ENCODE data around the gene PRRC2B.

Gene PRRC2B

DNA sequence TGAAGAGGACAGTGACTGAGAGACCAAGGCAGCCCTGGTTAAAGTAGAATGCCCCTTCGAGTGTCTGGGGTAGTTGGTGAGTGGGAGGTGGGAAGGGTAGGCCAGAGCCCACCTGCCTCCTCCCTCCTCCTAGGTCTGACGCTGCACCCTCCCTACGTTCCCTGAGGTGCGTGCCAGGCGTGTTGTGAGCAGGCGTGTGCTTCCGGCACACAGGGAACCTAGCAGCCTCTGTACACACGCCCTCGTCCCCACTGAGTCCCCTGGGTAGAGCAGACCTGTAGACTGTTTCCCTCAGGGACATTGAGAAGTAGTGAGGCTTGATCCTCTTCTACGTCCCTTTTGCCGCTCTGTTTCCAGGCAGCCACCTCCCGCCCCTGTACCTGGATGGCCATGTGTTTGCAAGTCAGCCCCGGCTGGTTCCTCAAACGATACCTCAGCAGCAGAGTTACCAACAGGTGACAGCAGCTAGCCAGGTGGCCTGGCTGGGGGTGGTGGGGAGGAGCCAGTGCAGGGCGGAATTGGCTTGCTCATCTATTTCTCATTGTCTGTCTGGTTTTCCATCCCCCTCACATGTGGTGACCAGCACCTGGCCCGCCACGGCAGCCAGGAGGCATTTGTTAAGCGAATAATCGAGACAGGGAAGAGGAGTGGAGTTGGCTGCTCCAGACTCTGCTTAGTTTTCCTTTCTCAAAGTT lies 92.0 kb downstream of the PRRC2B start:
- FAIRE-seq (no peak), DNase-seq (ENCODE audit: insufficient read length, low spot score) (no peak)
- TF ChIP-seq SPI1 (IDR thresholded peaks at IDR 0.05; ENCODE audit: low read depth, low read length) (no peak), TAF1 (IDR thresholded peaks at IDR 0.05; ENCODE audit: low read depth, low read length) (no peak), POLR2A (IDR thresholded peaks at IDR 0.05; ENCODE audit: low read depth, low read length) (no peak), POLR2AphosphoS5 (IDR thresholded peaks at IDR 0.05; ENCODE audit: low read depth, low read length) (no peak), POU2F2 (IDR thresholded peaks at IDR 0.05; ENCODE audit: low read depth, low read length) (no peak), PAX5 (IDR thresholded peaks at IDR 0.05; ENCODE audit: insufficient read depth, low read length, severe bottlenecking) (no peak)

DNA sequence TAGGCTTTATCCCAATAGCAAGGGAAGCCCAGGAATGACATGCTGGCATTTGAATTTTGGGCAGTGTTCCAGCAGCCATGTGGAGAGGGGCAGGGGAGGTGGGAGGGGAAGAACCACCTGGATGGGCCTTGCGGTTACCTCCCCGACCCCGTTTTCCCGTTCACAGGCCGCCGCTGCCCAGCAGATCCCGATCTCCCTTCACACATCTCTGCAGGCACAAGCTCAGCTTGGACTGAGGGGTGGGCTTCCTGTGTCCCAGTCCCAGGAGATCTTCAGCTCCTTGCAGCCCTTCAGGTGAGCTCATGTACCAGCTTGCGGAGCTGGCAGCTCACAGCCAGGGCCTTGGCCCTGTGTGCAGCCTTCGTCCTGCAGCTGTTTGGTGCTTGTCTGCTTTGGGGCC lies 93.1 kb downstream of the PRRC2B start:
- no peak for FAIRE-seq
- TF ChIP-seq SPI1 (IDR thresholded peaks at IDR 0.05; ENCODE audit: low read depth, low read length) (no peak), POLR2A (IDR thresholded peaks at IDR 0.05; ENCODE audit: low read depth, low read length) (no peak), POU2F2 (IDR thresholded peaks at IDR 0.05; ENCODE audit: low read depth, low read length) (no peak), PAX5 (IDR thresholded peaks at IDR 0.05; ENCODE audit: insufficient read depth, low read length, severe bottlenecking) (no peak), POLR2AphosphoS5 (IDR thresholded peaks at IDR 0.05; ENCODE audit: low read depth, low read length) (no peak), TAF1 (IDR thresholded peaks at IDR 0.05; ENCODE audit: low read depth, low read length) (no peak)
- DNase-seq (ENCODE audit: insufficient read length, low spot score) = no peak

DNA sequence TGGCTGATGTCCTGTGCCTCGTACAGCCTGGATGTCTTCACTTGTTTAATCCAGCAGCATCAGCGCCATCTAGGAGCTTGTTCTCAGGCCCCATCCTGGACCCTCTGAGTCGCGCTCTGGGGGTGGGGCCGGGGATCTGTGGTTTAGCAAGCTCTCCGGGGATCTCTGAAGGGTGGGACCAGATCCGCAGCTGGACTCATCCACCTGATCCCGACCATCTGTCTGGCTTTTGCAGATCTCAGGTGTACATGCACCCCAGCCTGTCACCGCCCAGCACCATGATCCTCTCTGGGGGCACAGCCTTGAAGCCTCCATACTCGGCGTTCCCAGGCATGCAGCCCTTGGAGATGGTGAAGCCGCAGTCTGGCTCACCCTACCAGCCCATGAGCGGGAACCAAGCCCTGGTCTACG lies 93.7 kb downstream of the PRRC2B start:
- FAIRE-seq = no peak
- no peak for DNase-seq (ENCODE audit: insufficient read length, low spot score)
- no peak for TF ChIP-seq SPI1 (IDR thresholded peaks at IDR 0.05; ENCODE audit: low read depth, low read length)
- no peak for TF ChIP-seq POU2F2 (IDR thresholded peaks at IDR 0.05; ENCODE audit: low read depth, low read length)
- TF ChIP-seq POLR2A (IDR thresholded peaks at IDR 0.05; ENCODE audit: low read depth, low read length) = no peak
- no peak for TF ChIP-seq PAX5 (IDR thresholded peaks at IDR 0.05; ENCODE audit: insufficient read depth, low read length, severe bottlenecking)
- no peak for TF ChIP-seq TAF1 (IDR thresholded peaks at IDR 0.05; ENCODE audit: low read depth, low read length)
- no peak for TF ChIP-seq POLR2AphosphoS5 (IDR thresholded peaks at IDR 0.05; ENCODE audit: low read depth, low read length)

DNA sequence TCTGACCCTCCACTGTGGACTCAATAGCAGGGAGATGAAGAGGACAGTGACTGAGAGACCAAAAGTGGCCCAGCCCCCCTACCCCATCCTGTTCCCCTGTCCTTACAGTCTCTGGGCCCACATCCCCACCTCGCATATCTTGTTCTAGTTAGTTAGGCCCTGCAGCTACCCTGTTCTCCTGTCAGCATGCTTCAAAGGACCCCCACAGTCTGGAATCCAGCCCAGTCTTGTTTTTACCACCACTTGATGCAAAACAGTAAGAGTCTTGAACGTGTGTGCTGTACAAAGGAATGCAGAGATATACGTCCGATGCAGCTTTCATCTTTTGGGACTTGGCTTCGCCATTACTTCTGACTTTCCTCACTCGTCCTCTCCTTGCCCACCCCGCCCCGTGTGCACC lies 96.6 kb downstream of the PRRC2B start:
- FAIRE-seq (no peak), DNase-seq (ENCODE audit: insufficient read length, low spot score) (no peak)
- TF ChIP-seq SPI1 (IDR thresholded peaks at IDR 0.05; ENCODE audit: low read depth, low read length) (no peak), POLR2A (IDR thresholded peaks at IDR 0.05; ENCODE audit: low read depth, low read length) (no peak), POLR2AphosphoS5 (IDR thresholded peaks at IDR 0.05; ENCODE audit: low read depth, low read length) (no peak), TAF1 (IDR thresholded peaks at IDR 0.05; ENCODE audit: low read depth, low read length) (no peak)

DNA sequence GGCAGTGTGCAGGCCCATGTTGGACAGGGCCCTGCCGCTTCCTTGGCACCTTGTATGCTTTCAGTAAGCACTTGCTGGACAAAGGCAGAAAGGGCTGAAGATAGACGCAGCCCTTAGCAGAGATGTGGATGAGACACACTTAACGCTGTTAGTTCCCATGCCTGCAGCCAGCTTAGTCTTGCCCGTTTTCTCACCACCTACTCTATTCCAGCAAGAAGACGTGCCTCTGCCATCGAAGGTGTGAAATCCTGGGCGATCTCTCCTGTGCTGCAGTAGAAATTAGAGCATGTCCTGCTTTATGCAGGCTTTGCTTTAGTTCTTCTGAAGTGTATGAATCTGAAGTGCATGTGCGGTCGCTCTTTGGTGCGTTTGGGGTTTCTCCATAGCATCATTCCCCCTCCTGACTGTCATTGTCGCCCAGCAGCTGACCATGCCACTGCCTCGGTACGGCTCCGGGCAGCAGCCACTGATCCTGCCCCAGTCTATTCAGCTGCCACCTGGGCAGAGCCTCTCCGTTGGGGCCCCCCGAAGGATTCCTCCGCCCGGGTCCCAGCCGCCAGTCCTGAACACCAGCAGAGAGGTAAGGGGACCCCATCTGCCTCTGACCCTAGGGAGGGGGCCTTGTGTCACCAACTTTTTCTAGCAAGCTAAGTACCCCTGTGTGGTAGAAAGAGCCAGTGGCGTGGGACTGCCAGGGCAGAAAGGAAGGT lies 97.3 kb downstream of the PRRC2B start:
- TF ChIP-seq SPI1 (IDR thresholded peaks at IDR 0.05; ENCODE audit: low read depth, low read length) = no peak
- TF ChIP-seq TAF1 (IDR thresholded peaks at IDR 0.05; ENCODE audit: low read depth, low read length) = no peak
- no peak for TF ChIP-seq POLR2A (IDR thresholded peaks at IDR 0.05; ENCODE audit: low read depth, low read length)
- TF ChIP-seq POLR2AphosphoS5 (IDR thresholded peaks at IDR 0.05; ENCODE audit: low read depth, low read length) = no peak
- TF ChIP-seq POU2F2 (IDR thresholded peaks at IDR 0.05; ENCODE audit: low read depth, low read length) = no peak
- no peak for TF ChIP-seq PAX5 (IDR thresholded peaks at IDR 0.05; ENCODE audit: insufficient read depth, low read length, severe bottlenecking)
- DNase-seq (ENCODE audit: insufficient read length, low spot score) (no peak), FAIRE-seq (no peak)

DNA sequence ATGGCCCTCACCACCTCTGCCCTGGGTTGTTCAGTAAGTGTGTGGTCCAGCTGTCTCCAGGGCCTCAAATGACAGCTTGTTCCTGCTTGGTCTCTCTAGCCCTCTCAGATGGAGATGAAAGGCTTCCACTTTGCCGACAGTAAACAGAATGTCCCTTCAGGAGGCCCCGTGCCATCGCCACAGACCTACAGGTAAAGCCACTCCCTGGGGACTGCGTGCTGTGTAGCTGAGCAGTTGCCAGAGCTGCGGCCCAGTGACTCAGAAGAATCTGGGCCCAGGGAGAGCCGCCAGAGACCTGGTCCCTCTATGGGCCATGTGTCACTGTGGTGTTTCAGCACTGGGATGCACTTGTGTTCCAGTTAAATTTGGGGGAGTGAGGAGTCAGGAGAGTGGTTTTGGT lies 98.2 kb downstream of the PRRC2B start:
- FAIRE-seq = no peak
- no peak for DNase-seq (ENCODE audit: insufficient read length, low spot score)
- TF ChIP-seq PAX5 (IDR thresholded peaks at IDR 0.05; ENCODE audit: insufficient read depth, low read length, severe bottlenecking) = no peak

DNA sequence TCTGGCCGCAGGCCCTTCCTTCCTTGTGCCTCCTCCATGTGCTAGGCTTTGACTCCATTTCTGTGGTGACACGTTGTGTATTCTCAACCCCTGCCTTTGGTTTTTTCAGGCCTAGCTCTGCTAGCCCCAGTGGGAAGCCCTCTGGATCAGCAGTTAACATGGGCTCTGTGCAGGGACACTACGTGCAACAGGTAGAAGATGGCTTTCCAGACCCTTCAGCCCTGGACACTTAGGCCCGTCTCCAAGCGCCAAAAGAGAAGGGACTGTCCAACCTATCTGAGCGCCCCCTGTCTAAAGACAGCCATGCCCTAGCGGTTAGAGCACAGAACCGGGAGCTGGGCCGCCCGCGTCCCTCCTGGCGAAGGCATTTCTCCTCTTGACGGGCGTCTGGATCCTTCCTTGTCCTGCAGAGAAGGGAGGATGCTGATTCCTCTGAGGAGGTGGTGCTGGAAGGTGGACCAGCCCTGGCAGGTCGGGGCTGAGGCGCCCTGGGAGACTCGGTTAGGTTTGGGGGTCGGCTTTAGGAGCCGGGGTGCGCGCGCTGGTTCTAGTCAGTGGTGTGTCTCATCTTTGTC lies 100.5 kb downstream of the PRRC2B start:
- no peak for DNase-seq (ENCODE audit: insufficient read length, low spot score)
- TF ChIP-seq POLR2A (IDR thresholded peaks at IDR 0.05; ENCODE audit: low read depth, low read length) = no peak
- no peak for TF ChIP-seq POLR2AphosphoS5 (IDR thresholded peaks at IDR 0.05; ENCODE audit: low read depth, low read length)
- TF ChIP-seq POU2F2 (IDR thresholded peaks at IDR 0.05; ENCODE audit: low read depth, low read length) = no peak
- no peak for TF ChIP-seq TAF1 (IDR thresholded peaks at IDR 0.05; ENCODE audit: low read depth, low read length)
- TF ChIP-seq PAX5 (IDR thresholded peaks at IDR 0.05; ENCODE audit: insufficient read depth, low read length, severe bottlenecking) = no peak
- no peak for TF ChIP-seq SPI1 (IDR thresholded peaks at IDR 0.05; ENCODE audit: low read depth, low read length)
- no peak for FAIRE-seq

DNA sequence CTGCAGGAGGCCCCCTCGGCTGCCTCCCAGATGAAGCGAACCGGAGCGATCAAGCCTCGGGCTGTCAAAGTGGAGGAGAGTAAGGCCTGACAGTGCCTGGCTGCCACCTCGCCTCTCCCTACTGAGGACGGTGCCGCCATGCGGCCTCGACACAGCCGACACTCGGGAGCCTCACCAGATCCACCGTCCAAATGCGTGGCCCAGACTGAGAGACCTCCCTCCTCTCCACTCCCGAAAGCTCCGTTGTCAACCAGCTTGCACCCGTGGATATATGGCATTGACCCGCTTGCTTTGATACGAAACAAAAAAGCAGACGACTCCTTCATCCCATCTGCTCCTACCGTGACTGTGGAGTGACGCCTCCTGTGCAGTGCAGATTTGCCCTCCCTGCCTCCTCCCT lies 101.9 kb downstream of the PRRC2B start:
- no peak for DNase-seq (ENCODE audit: insufficient read length, low spot score)
- no peak for FAIRE-seq
- TF ChIP-seq PAX5 (IDR thresholded peaks at IDR 0.05; ENCODE audit: insufficient read depth, low read length, severe bottlenecking) (no peak), POU2F2 (IDR thresholded peaks at IDR 0.05; ENCODE audit: low read depth, low read length) (no peak), POLR2AphosphoS5 (IDR thresholded peaks at IDR 0.05; ENCODE audit: low read depth, low read length) (no peak), TAF1 (IDR thresholded peaks at IDR 0.05; ENCODE audit: low read depth, low read length) (no peak), POLR2A (IDR thresholded peaks at IDR 0.05; ENCODE audit: low read depth, low read length) (no peak), SPI1 (IDR thresholded peaks at IDR 0.05; ENCODE audit: low read depth, low read length) (no peak)

DNA sequence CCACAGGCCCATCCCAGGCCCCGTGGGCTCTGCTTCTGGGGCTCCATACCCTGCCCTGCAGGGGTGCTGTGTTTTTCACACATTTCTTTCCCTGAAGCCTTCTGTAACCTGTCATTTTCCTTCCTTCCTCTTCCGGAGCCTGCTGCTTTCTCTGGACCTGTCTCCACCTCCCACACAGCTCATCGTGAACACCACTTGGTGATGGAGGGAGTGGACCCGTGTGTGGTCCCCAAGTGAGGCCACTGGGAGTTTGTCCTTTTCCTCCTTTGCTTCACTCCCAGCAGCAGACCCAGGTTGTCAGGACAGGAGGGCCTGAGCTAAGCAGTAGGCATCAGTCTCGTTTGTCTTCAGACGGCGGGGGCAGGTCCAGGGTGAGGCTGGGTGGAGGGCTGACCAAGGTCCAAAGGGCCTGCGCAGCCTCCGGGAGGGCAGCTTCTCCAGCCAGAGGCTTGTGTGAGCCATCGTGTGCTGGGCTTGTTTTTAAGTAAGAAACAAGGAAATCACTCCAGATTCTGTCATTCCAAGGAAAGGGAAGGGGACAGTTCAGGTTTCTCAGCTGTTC lies 103.0 kb downstream of the PRRC2B start:
- no peak for DNase-seq (ENCODE audit: insufficient read length, low spot score)
- TF ChIP-seq PAX5 (IDR thresholded peaks at IDR 0.05; ENCODE audit: insufficient read depth, low read length, severe bottlenecking) = no peak
- no peak for TF ChIP-seq TAF1 (IDR thresholded peaks at IDR 0.05; ENCODE audit: low read depth, low read length)
- TF ChIP-seq SPI1 (IDR thresholded peaks at IDR 0.05; ENCODE audit: low read depth, low read length) = no peak
- no peak for TF ChIP-seq POU2F2 (IDR thresholded peaks at IDR 0.05; ENCODE audit: low read depth, low read length)
- TF ChIP-seq POLR2A (IDR thresholded peaks at IDR 0.05; ENCODE audit: low read depth, low read length) = no peak
- no peak for TF ChIP-seq POLR2AphosphoS5 (IDR thresholded peaks at IDR 0.05; ENCODE audit: low read depth, low read length)
- no peak for FAIRE-seq

Measured in GM12891 (cell line).